ENCODE data around the gene PRSS36. TPM values are rescaled to one million over a fixed set of nuclear protein-coding genes. Genes with fewer than 3 reads are reported as not detected.

The PRSS36 gene
- total and polyA plus RNA-seq, 9 of the 15 experiments (the other 6 are each of a cell fraction or from before 2014, with no cell fraction given): 0.09 to 1.2 (median 0.54) TPM; not detected in 2

DNA sequence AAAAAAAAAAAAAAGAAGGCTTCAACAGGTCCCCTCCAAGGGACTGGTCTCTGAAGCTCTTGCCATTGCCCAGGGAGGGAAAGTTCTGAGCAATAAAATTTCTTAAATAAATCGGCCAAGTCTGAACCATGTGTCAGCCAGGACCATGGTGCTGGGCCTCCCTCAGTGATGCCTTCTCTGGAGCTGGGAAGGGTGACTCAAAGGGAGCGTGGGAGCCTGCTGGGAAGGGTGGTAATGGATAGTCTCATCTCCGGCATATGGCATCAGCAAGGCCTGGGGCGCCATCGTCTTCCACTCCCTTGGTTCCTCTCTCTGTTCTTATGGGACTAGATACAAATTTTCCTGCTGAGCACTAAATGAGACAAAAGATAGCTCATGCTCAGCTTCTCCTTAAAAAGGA, 57.5 kb downstream of the PRSS36 start (continued):
- no peak for TF ChIP-seq RERE (CRISPR knock-in tag; IDR thresholded peaks at IDR 0.05; ENCODE audit: borderline replicate concordance)
- no peak for TF ChIP-seq KLF6 (CRISPR knock-in tag; IDR thresholded peaks at IDR 0.05; ENCODE audit: borderline replicate concordance)
- no peak for TF ChIP-seq BCOR (IDR thresholded peaks at IDR 0.05)
- no peak for TF ChIP-seq SAFB (IDR thresholded peaks at IDR 0.05; ENCODE audit: borderline replicate concordance, low read depth, low read length)
- TF ChIP-seq IRF2 (CRISPR knock-in tag; IDR thresholded peaks at IDR 0.05): no peak
- no peak for TF ChIP-seq ZBTB9 (CRISPR knock-in tag; IDR thresholded peaks at IDR 0.05)
- TF ChIP-seq KAT8 (IDR thresholded peaks at IDR 0.05; ENCODE audit: low read depth): no peak
- no peak for TF ChIP-seq HMG20A (CRISPR knock-in tag; conservative IDR thresholded peaks at IDR 0.05)

Measured in K562 (cell line).